MM.1S (cell line): Measurements from ENCODE around the gene SSUH2.

ENCODE experiments used
- DNase-seq: peaks from one replicate; pipeline ENCODE4 v3.0.0-alpha.2; 2015
- H2AFZ ChIP-seq: fragments of 300-600 bp; sonication (generic); 2 replicates; pipeline ENCODE4 v1.6.0; 2016; ENCODE audit warnings: antibody characterized with exemption, low read length
- H3F3A ChIP-seq: fragments of 300-600 bp; sonication (generic); 2 replicates; pipeline ENCODE4 v1.6.1; 2016; ENCODE audit warnings: mild to moderate bottlenecking, antibody characterized with exemption, low read length, moderate library complexity, mixed read lengths; ENCODE audit not compliant: insufficient read depth
- H3K27ac ChIP-seq: fragments of 300-600 bp; sonication (generic); 2 replicates; pipeline ENCODE4 v1.5.1; 2016; ENCODE audit warnings: mild to moderate bottlenecking, low read length
- H3K27me3 ChIP-seq: fragments of 300-600 bp; sonication (generic); replicated peaks from 2 replicates; pipeline ENCODE4 v1.6.0; 2016; ENCODE audit warnings: low read length; ENCODE audit not compliant: insufficient read depth
- H3K36me3 ChIP-seq: fragments of 300-600 bp; sonication (generic); replicated peaks from 2 replicates; pipeline ENCODE4 v1.6.1; 2016; ENCODE audit warnings: mild to moderate bottlenecking, low read length, mixed read lengths; ENCODE audit not compliant: insufficient read depth
- H3K4me1 ChIP-seq: fragments of 300-600 bp; sonication (generic); 2 replicates; pipeline ENCODE4 v1.6.1; 2016; ENCODE audit warnings: low read length, mixed read lengths
- H3K4me2 ChIP-seq: fragments of 300-600 bp; sonication (generic); 2 replicates; pipeline ENCODE4 v1.6.0; 2016; ENCODE audit warnings: low read depth, low read length
- H3K4me3 ChIP-seq: fragments of 300-600 bp; sonication (generic); 2 replicates; pipeline ENCODE4 v1.5.1; 2016; ENCODE audit warnings: low read length, mixed read lengths
- H3K79me2 ChIP-seq: fragments of 300-600 bp; sonication (generic); 2 replicates; pipeline ENCODE4 v1.6.1; 2016; ENCODE audit warnings: mixed run types, low read length, mixed read lengths
- H3K9ac ChIP-seq: fragments of 300-600 bp; sonication (generic); 2 replicates; pipeline ENCODE4 v1.6.1; 2016; ENCODE audit warnings: low read length, mixed read lengths
- H3K9me2 ChIP-seq: fragments of 300-600 bp; sonication (generic); replicated peaks from 2 replicates; pipeline ENCODE4 v1.6.1; 2016; ENCODE audit warnings: mild to moderate bottlenecking, low read length, mixed read lengths; ENCODE audit not compliant: insufficient read depth
- H3K9me3 ChIP-seq: fragments of 300-600 bp; sonication (generic); replicated peaks from 2 replicates; pipeline ENCODE4 v1.6.1; 2016; ENCODE audit warnings: mild to moderate bottlenecking, low read length, mixed read lengths; ENCODE audit not compliant: insufficient read depth
- H4K20me1 ChIP-seq: fragments of 300-600 bp; sonication (generic); 2 replicates; pipeline ENCODE4 v1.6.1; 2016; ENCODE audit warnings: mild to moderate bottlenecking, low read length, moderate library complexity, mixed read lengths; ENCODE audit not compliant: insufficient read depth
- CTCF ChIP-seq: fragments of 300-600 bp; sonication (generic); IDR thresholded peaks from 2 replicates; pipeline ENCODE4 v1.5.1; 2016; ENCODE audit warnings: antibody characterized with exemption, low read length, mixed read lengths
- EZH2 ChIP-seq: fragments of 300-600 bp; sonication (generic); optimal IDR thresholded peaks from 2 replicates; pipeline ENCODE3; 2017; ENCODE audit warnings: low read depth, mild to moderate bottlenecking, antibody characterized with exemption, low read length, mixed read lengths
- EZH2phosphoT487 ChIP-seq: fragments of 300-600 bp; sonication (generic); IDR thresholded peaks from 2 replicates; pipeline ENCODE4 v1.6.1; 2018; ENCODE audit warnings: antibody characterized with exemption, low read length

SSUH2 gene

GRCh38 chr3:8649757-8650156 is 5.2 kb upstream of the SSUH2 start:
- Histone ChIP-seq H3K4me1 (no peaks in the 10 kb centered on the region), H3F3A (no peaks in the 10 kb centered on the region), H3K79me2 (no peaks in the 10 kb centered on the region), H3K27me3 (no peaks in the 10 kb centered on the region), H3K4me2 (no peak overlapping the region), H3K9me3 (no peaks in the 10 kb centered on the region), H3K9ac (no peak overlapping the region), H3K4me3 (no peak overlapping the region), H3K36me3 (no peaks in the 10 kb centered on the region), H3K27ac (no peak overlapping the region), H3K9me2 (no peaks in the 10 kb centered on the region), H4K20me1 (no peaks in the 10 kb centered on the region), H2AFZ (no peak overlapping the region)
- no peak for TF ChIP-seq EZH2
- TF ChIP-seq EZH2phosphoT487, result no peak
- no peak for TF ChIP-seq CTCF
- no peak for DNase-seq

- Histone ChIP-seq H3K4me3 (no peak overlapping the region), H3K9me3 (no peaks in the 10 kb centered on the region), H3K36me3 (no peaks in the 10 kb centered on the region), H3K9ac (no peak overlapping the region), H3F3A (no peaks in the 10 kb centered on the region), H4K20me1 (no peaks in the 10 kb centered on the region), H3K9me2 (no peaks in the 10 kb centered on the region), H2AFZ (no peak overlapping the region), H3K79me2 (no peaks in the 10 kb centered on the region), H3K4me2 (no peak overlapping the region), H3K27ac (no peak overlapping the region), H3K4me1 (no peaks in the 10 kb centered on the region), H3K27me3 (no peaks in the 10 kb centered on the region)
- TF ChIP-seq EZH2 (no peak), EZH2phosphoT487 (no peak), CTCF (no peak)
- DNase-seq, result no peak
Measured at GRCh38 chr3:8648909-8649741, 4.5 kb upstream of the SSUH2 start.

GRCh38 chr3:8647137-8647985 is 2.8 kb upstream of the SSUH2 start:
- no peak for TF ChIP-seq CTCF
- no peak for TF ChIP-seq EZH2phosphoT487
- TF ChIP-seq EZH2, result no peak
- Histone ChIP-seq H3K9me3 (no peaks in the 10 kb centered on the region), H3K36me3 (no peaks in the 10 kb centered on the region), H3K27ac (no peak overlapping the region), H3K4me1 (no peaks in the 10 kb centered on the region), H3K27me3 (no peaks in the 10 kb centered on the region), H3F3A (no peaks in the 10 kb centered on the region), H2AFZ (no peak overlapping the region), H4K20me1 (no peaks in the 10 kb centered on the region), H3K4me2 (no peak overlapping the region), H3K79me2 (no peaks in the 10 kb centered on the region), H3K4me3 (no peak overlapping the region), H3K9ac (no peak overlapping the region), H3K9me2 (no peaks in the 10 kb centered on the region)
- DNase-seq, result no peak
